Measurements from ENCODE around the gene CABLES1. TPM values are rescaled to one million over a fixed set of nuclear protein-coding genes. Genes with fewer than 3 reads are reported as not detected.
A peak's percentile ranks its signal among the peaks of the same experiment; 100 is the strongest.
"Not testable (repeated sequence)": the region's sequence is repeated elsewhere in the genome, so short reads cannot be mapped to it uniquely, and the experiment has no call there.

The CABLES1 gene
- total and polyA plus RNA-seq, 4 donors, result 9.9 to 25.7 (median 11.4) TPM

GRCh38 chr18:23238152-23238531 lies 102.9 kb downstream of the CABLES1 start:
- Histone ChIP-seq H3K9me3 (ENCODE audit: control insufficient read depth, low read length) (no peaks in the 10 kb centered on the region), H3K27ac (ENCODE audit: low read depth in 1 of 2, low read length in 2 of 2) (peak overlapping the region; percentile 84 to 97), H3K4me1 (ENCODE audit: control insufficient read depth in 1 of 2, insufficient read depth in 2 of 2, low read length in 2 of 2) (no peaks in the 10 kb centered on the region), H3K36me3 (ENCODE audit: control insufficient read depth in 1 of 2, insufficient read depth in 2 of 2, low read length in 1 of 2) (peaks cover 0 to 2% of the 10 kb centered on the region in 2 donors), H3K4me3 (ENCODE audit: low read length in 2 of 2) (peak overlapping the region in 1 of 2 donors; percentile 1), H3K27me3 (ENCODE audit: control insufficient read depth in 1 of 2, insufficient read depth in 2 of 2, low read length in 1 of 2) (no peaks in the 10 kb centered on the region)
- intact Hi-C loops (cut with DNase I), result loop anchor here in 1 of 2 donors (5.0 kb wide), 1 partner anchor 74 kb away; no protein-coding TSS in a partner anchor
- peak; percentile 47 for ATAC-seq (ENCODE audit: low FRiP score)
- WGBS, 2 donors, result 4 to 5% methylated on average over 7 of the region's 7 CpGs
- DNase-seq, result peak in 1 of 2 donors; percentile 73

- H3K27ac ChIP-seq (ENCODE audit: low read depth in 1 of 2, low read length in 2 of 2), result peak overlapping the region; percentile 70 to 84
- no peaks in the 10 kb centered on the region for H3K27me3 ChIP-seq (ENCODE audit: control insufficient read depth in 1 of 2, insufficient read depth in 2 of 2, low read length in 1 of 2)
- 59% methylated on average over 12 of the region's 12 CpGs for WGBS, 2 donors
- ATAC-seq (ENCODE audit: low FRiP score), result peak; percentile 33
- peaks cover 0 to 2% of the 10 kb centered on the region in 2 donors for H3K36me3 ChIP-seq (ENCODE audit: control insufficient read depth in 1 of 2, insufficient read depth in 2 of 2, low read length in 1 of 2)
- intact Hi-C loops (cut with DNase I), result loop anchor here in 1 of 2 donors (5.0 kb wide), 1 partner anchor 74 kb away; no protein-coding TSS in a partner anchor
- no peak for DNase-seq
- H3K4me3 ChIP-seq (ENCODE audit: low read length in 2 of 2), result no peak overlapping the region
- H3K4me1 ChIP-seq (ENCODE audit: control insufficient read depth in 1 of 2, insufficient read depth in 2 of 2, low read length in 2 of 2), result no peaks in the 10 kb centered on the region
- no peaks in the 10 kb centered on the region for H3K9me3 ChIP-seq (ENCODE audit: control insufficient read depth, low read length)
Observed at GRCh38 chr18:23238651-23239349, 103.5 kb downstream of the CABLES1 start.

GRCh38 chr18:23239350-23239692 lies 104.0 kb downstream of the CABLES1 start:
- Histone ChIP-seq H3K27ac (ENCODE audit: low read depth in 1 of 2, low read length in 2 of 2) (peak overlapping the region in 1 of 2 donors; percentile 70), H3K4me1 (ENCODE audit: control insufficient read depth in 1 of 2, insufficient read depth in 2 of 2, low read length in 2 of 2) (no peaks in the 10 kb centered on the region), H3K4me3 (ENCODE audit: low read length in 2 of 2) (no peak overlapping the region), H3K36me3 (ENCODE audit: control insufficient read depth in 1 of 2, insufficient read depth in 2 of 2, low read length in 1 of 2) (peaks cover 0 to 2% of the 10 kb centered on the region in 2 donors), H3K27me3 (ENCODE audit: control insufficient read depth in 1 of 2, insufficient read depth in 2 of 2, low read length in 1 of 2) (no peaks in the 10 kb centered on the region), H3K9me3 (ENCODE audit: control insufficient read depth, low read length) (no peaks in the 10 kb centered on the region)
- DNase-seq (no peak), ATAC-seq (ENCODE audit: low FRiP score) (no peak)
- WGBS, 2 donors, result 78 to 80% methylated on average over 7 of the region's 7 CpGs
- intact Hi-C loops (cut with DNase I), result loop anchor here in 1 of 2 donors (5.0 kb wide), 1 partner anchor 73 kb away; no protein-coding TSS in a partner anchor

GRCh38 chr18:23239885-23240608 lies 104.8 kb downstream of the CABLES1 start:
- H3K27me3 ChIP-seq (ENCODE audit: control insufficient read depth in 1 of 2, insufficient read depth in 2 of 2, low read length in 1 of 2), result no peaks in the 10 kb centered on the region
- peaks cover 0 to 5% of the 10 kb centered on the region in 2 donors for H3K36me3 ChIP-seq (ENCODE audit: control insufficient read depth in 1 of 2, insufficient read depth in 2 of 2, low read length in 1 of 2)
- H3K9me3 ChIP-seq (ENCODE audit: control insufficient read depth, low read length), result no peaks in the 10 kb centered on the region
- no peak overlapping the region for H3K27ac ChIP-seq (ENCODE audit: low read depth in 1 of 2, low read length in 2 of 2)
- ATAC-seq (ENCODE audit: low FRiP score), result no peak
- H3K4me1 ChIP-seq (ENCODE audit: control insufficient read depth in 1 of 2, insufficient read depth in 2 of 2, low read length in 2 of 2), result no peaks in the 10 kb centered on the region
- intact Hi-C loops (cut with DNase I), result loop anchor here in 1 of 2 donors (5.0 kb wide), 1 partner anchor 72 kb away; no protein-coding TSS in a partner anchor
- WGBS, 2 donors, result 91 to 95% methylated on average over 10 of the region's 10 CpGs
- DNase-seq, result no peak
- H3K4me3 ChIP-seq (ENCODE audit: low read length in 2 of 2), result no peak overlapping the region

- H3K9me3 ChIP-seq (ENCODE audit: control insufficient read depth, low read length), result no peaks in the 10 kb centered on the region
Observed at GRCh38 chr18:23240609-23240930, 105.3 kb downstream of the CABLES1 start.

GRCh38 chr18:23241833-23242496 lies 106.7 kb downstream of the CABLES1 start:
- 89 to 93% methylated on average over 11 of the region's 11 CpGs for WGBS, 2 donors
- H3K27ac ChIP-seq (ENCODE audit: low read depth in 1 of 2, low read length in 2 of 2); H3K4me3 ChIP-seq (ENCODE audit: low read length in 2 of 2); DNase-seq; H3K27me3 ChIP-seq (ENCODE audit: control insufficient read depth in 1 of 2, insufficient read depth in 2 of 2, low read length in 1 of 2); ATAC-seq (ENCODE audit: low FRiP score); H3K36me3 ChIP-seq (ENCODE audit: control insufficient read depth in 1 of 2, insufficient read depth in 2 of 2, low read length in 1 of 2); H3K9me3 ChIP-seq (ENCODE audit: control insufficient read depth, low read length); H3K4me1 ChIP-seq (ENCODE audit: control insufficient read depth in 1 of 2, insufficient read depth in 2 of 2, low read length in 2 of 2); intact Hi-C loops (cut with DNase I): not testable (repeated sequence)

More at GRCh38 chr18:23240609-23240930, 105.3 kb downstream of the CABLES1 start:
- H3K4me3 ChIP-seq (ENCODE audit: low read length in 2 of 2), result no peak overlapping the region
- intact Hi-C loops (cut with DNase I), result no loop called here
- no peak overlapping the region for H3K27ac ChIP-seq (ENCODE audit: low read depth in 1 of 2, low read length in 2 of 2)
- ATAC-seq (ENCODE audit: low FRiP score) (no peak), DNase-seq (no peak)
- no peaks in the 10 kb centered on the region for H3K4me1 ChIP-seq (ENCODE audit: control insufficient read depth in 1 of 2, insufficient read depth in 2 of 2, low read length in 2 of 2)
- no peaks in the 10 kb centered on the region for H3K27me3 ChIP-seq (ENCODE audit: control insufficient read depth in 1 of 2, insufficient read depth in 2 of 2, low read length in 1 of 2)
- H3K36me3 ChIP-seq (ENCODE audit: control insufficient read depth in 1 of 2, insufficient read depth in 2 of 2, low read length in 1 of 2), result peaks cover 0 to 5% of the 10 kb centered on the region in 2 donors
- 89 to 91% methylated on average over 4 of the region's 4 CpGs for WGBS, 2 donors

GRCh38 chr18:23243178-23243577 lies 107.9 kb downstream of the CABLES1 start:
- no peak for ATAC-seq (ENCODE audit: low FRiP score)
- H3K9me3 ChIP-seq (ENCODE audit: control insufficient read depth, low read length), result no peaks in the 10 kb centered on the region
- intact Hi-C loops (cut with DNase I), result no loop called here
- 97% methylated on average over 3 of the region's 3 CpGs for WGBS, 2 donors
- no peaks in the 10 kb centered on the region for H3K27me3 ChIP-seq (ENCODE audit: control insufficient read depth in 1 of 2, insufficient read depth in 2 of 2, low read length in 1 of 2)
- H3K4me3 ChIP-seq (ENCODE audit: low read length in 2 of 2), result no peak overlapping the region
- no peaks in the 10 kb centered on the region for H3K4me1 ChIP-seq (ENCODE audit: control insufficient read depth in 1 of 2, insufficient read depth in 2 of 2, low read length in 2 of 2)
- DNase-seq, result no peak
- no peak overlapping the region for H3K27ac ChIP-seq (ENCODE audit: low read depth in 1 of 2, low read length in 2 of 2)
- H3K36me3 ChIP-seq (ENCODE audit: control insufficient read depth in 1 of 2, insufficient read depth in 2 of 2, low read length in 1 of 2), result peaks cover 0 to 9% of the 10 kb centered on the region in 2 donors

- no peak overlapping the region for H3K4me3 ChIP-seq (ENCODE audit: low read length in 2 of 2)
- 92 to 93% methylated on average over 12 of the region's 12 CpGs for WGBS, 2 donors
- intact Hi-C loops (cut with DNase I), result no loop called here
Observed at GRCh38 chr18:23243816-23244215, 108.5 kb downstream of the CABLES1 start.

More at GRCh38 chr18:23243816-23244215, 108.5 kb downstream of the CABLES1 start:
- DNase-seq (no peak), ATAC-seq (ENCODE audit: low FRiP score) (no peak)
- Histone ChIP-seq H3K36me3 (ENCODE audit: control insufficient read depth in 1 of 2, insufficient read depth in 2 of 2, low read length in 1 of 2) (peaks cover 0 to 9% of the 10 kb centered on the region in 2 donors), H3K9me3 (ENCODE audit: control insufficient read depth, low read length) (no peaks in the 10 kb centered on the region), H3K27me3 (ENCODE audit: control insufficient read depth in 1 of 2, insufficient read depth in 2 of 2, low read length in 1 of 2) (no peaks in the 10 kb centered on the region), H3K4me1 (ENCODE audit: control insufficient read depth in 1 of 2, insufficient read depth in 2 of 2, low read length in 2 of 2) (no peaks in the 10 kb centered on the region), H3K27ac (ENCODE audit: low read depth in 1 of 2, low read length in 2 of 2) (no peak overlapping the region)
